EL (cell line): Measurements from ENCODE around the gene COL26A1.

Source experiments
- DNase-seq: peaks from one replicate; pipeline ENCODE4 v3.0.0-alpha.2; 2016

COL26A1 gene

GRCh38 chr7:101580596-101580995 is 217.9 kb downstream of the COL26A1 start:
- no peak for DNase-seq

GRCh38 chr7:101581891-101582290 is 219.2 kb downstream of the COL26A1 start:
- DNase-seq: no peak

GRCh38 chr7:101582971-101583370 is 220.3 kb downstream of the COL26A1 start:
- no peak for DNase-seq

- DNase-seq: no peak
These were observed 223.6 kb downstream of the COL26A1 start for GRCh38 chr7:101586078-101586905.

GRCh38 chr7:101586906-101587677 is 224.4 kb downstream of the COL26A1 start:
- no peak for DNase-seq

GRCh38 chr7:101588131-101588935 is 225.7 kb downstream of the COL26A1 start:
- DNase-seq: no peak

GRCh38 chr7:101589052-101589451 is 226.4 kb downstream of the COL26A1 start:
- DNase-seq: no peak

- DNase-seq: no peak
These were observed 227.4 kb downstream of the COL26A1 start for GRCh38 chr7:101589976-101590662.

- DNase-seq: no peak
These were observed 228.2 kb downstream of the COL26A1 start for GRCh38 chr7:101590663-101591435.

GRCh38 chr7:101591504-101591903 is 228.8 kb downstream of the COL26A1 start:
- no peak for DNase-seq

- no peak for DNase-seq
These were observed 230.9 kb downstream of the COL26A1 start for GRCh38 chr7:101593556-101593955.

- no peak for DNase-seq
These were observed 232.1 kb downstream of the COL26A1 start for GRCh38 chr7:101594790-101595189.

- DNase-seq: no peak
These were observed 232.6 kb downstream of the COL26A1 start for GRCh38 chr7:101595246-101595645.

- no peak for DNase-seq
These were observed 233.3 kb downstream of the COL26A1 start for GRCh38 chr7:101595766-101596537.

- no peak for DNase-seq
These were observed 234.2 kb downstream of the COL26A1 start for GRCh38 chr7:101596898-101597297.

- no peak for DNase-seq
These were observed 235.3 kb downstream of the COL26A1 start for GRCh38 chr7:101597941-101598340.

GRCh38 chr7:101598422-101598985 is 235.8 kb downstream of the COL26A1 start:
- no peak for DNase-seq

- DNase-seq: peak; percentile 22
These were observed 236.5 kb downstream of the COL26A1 start for GRCh38 chr7:101598986-101599771.

GRCh38 chr7:101599787-101600186 is 237.1 kb downstream of the COL26A1 start:
- DNase-seq: no peak

GRCh38 chr7:101602082-101602481 is 239.4 kb downstream of the COL26A1 start:
- no peak for DNase-seq
